ENCODE results near the gene TRIM33. TPM values are rescaled to one million over a fixed set of nuclear protein-coding genes. Genes with fewer than 3 reads are reported as not detected.

Gene TRIM33
- total and polyA plus RNA-seq, 2 of the 8 experiments (the other 6 are each of a cell fraction or from before 2014, with no cell fraction given), result 17.1 to 52.3 TPM

GRCh38 chr1:114390361-114390760, 120.6 kb downstream of the TRIM33 start:
- H3K9ac ChIP-seq (replicated peaks in 1 of 4; ENCODE audit: extremely low read depth in 1 of 4, low read depth in 3 of 4, low read length in 3 of 4), result no peak overlapping the region
- H3K9me3 ChIP-seq (ENCODE audit: insufficient read depth in 2 of 2, low read depth in 1 of 2, low read length in 1 of 2), result no peaks in the 10 kb centered on the region
- DNase-seq (ENCODE audit: low read depth in 1 of 2, low spot score in 2 of 2), result no peak
- no peaks in the 10 kb centered on the region for H3K23me2 ChIP-seq (ENCODE audit: low read depth, low read length)
- no peak overlapping the region for H3K27ac ChIP-seq (ENCODE audit: low read depth, low read length)
- no peak overlapping the region for H2BK120ac ChIP-seq (replicated peaks; ENCODE audit: low read depth, low read length)
- H3K4ac ChIP-seq (replicated peaks; ENCODE audit: insufficient read length, low read depth, low read length), result no peak overlapping the region
- no peak overlapping the region for H2BK20ac ChIP-seq (ENCODE audit: low read length)
- H3K4me2 ChIP-seq (ENCODE audit: insufficient read depth in 1 of 2, low read depth in 2 of 2, low read length in 2 of 2), result no peak overlapping the region
- no peak overlapping the region for H4K8ac ChIP-seq (ENCODE audit: extremely low read depth, insufficient read depth, low read length)
- H3K18ac ChIP-seq (ENCODE audit: extremely low read depth, low read length), result no peak overlapping the region
- no peak overlapping the region for H4K91ac ChIP-seq (replicated peaks; ENCODE audit: insufficient read length, low read length)
- no peak overlapping the region for H2BK12ac ChIP-seq (ENCODE audit: low read depth, low read length)
- FAIRE-seq, result no peak
- no peak overlapping the region for H4K5ac ChIP-seq (ENCODE audit: insufficient read length, low read depth, low read length)
- H4K20me1 ChIP-seq (replicated peaks in 1 of 2; ENCODE audit: control insufficient read depth in 1 of 2, insufficient read depth in 2 of 2, low read length in 2 of 2), result peaks cover 0 to 1% of the 10 kb centered on the region in 2 experiments
- no peaks in the 10 kb centered on the region for H3K79me1 ChIP-seq (ENCODE audit: low read depth, low read length)
- no peaks in the 10 kb centered on the region for H3K79me2 ChIP-seq (ENCODE audit: control insufficient read depth in 1 of 2, insufficient read depth in 2 of 2, low read length in 2 of 2)
- no peak overlapping the region for H2AFZ ChIP-seq (ENCODE audit: low read length)
- H3K56ac ChIP-seq (replicated peaks; ENCODE audit: insufficient read length, low read depth, low read length), result no peak overlapping the region
- no peaks in the 10 kb centered on the region for H3K27me3 ChIP-seq (replicated peaks in 1 of 4; ENCODE audit: control insufficient read depth in 3 of 4, extremely low read depth in 1 of 4, insufficient read depth in 3 of 4, low read length in 3 of 4)
- no peak overlapping the region for H3K14ac ChIP-seq (ENCODE audit: insufficient read length)
- 96% methylated on average over 4 of the region's 4 CpGs; no CpG with 5 or more reads in 1 of the 2 experiments for WGBS, 2 experiments (ENCODE audit: extremely low coverage in 1 of 2, insufficient coverage in 1 of 2, insufficient read length in 1 of 2, insufficient replicate concordance in 2 of 2, low coverage in 1 of 2, low lambda C conversion rate in 2 of 2, missing lambda C conversion rate in 1 of 2)
- H3K4me3 ChIP-seq (ENCODE audit: extremely low read depth in 1 of 4, insufficient read depth in 2 of 4, low read depth in 3 of 4, low read length in 4 of 4), result no peak overlapping the region
- H3K36me3 ChIP-seq (ENCODE audit: control insufficient read depth in 2 of 4, insufficient read depth in 4 of 4, low read length in 3 of 4), result peaks cover 0 to 8% (median 2%) of the 10 kb centered on the region in 4 experiments; a peak in 3 of 8 replicates
- H2AK5ac ChIP-seq (ENCODE audit: low read depth, low read length), result no peak overlapping the region
- ChIA-PET POLR2A (ENCODE audit: partially characterized antibody) (no interaction called here), CTCF (ENCODE audit: partially characterized antibody) (interaction anchor here (2.1 kb wide), 1 partner anchor 10 kb away, joined by 4 read pairs; no protein-coding TSS in a partner anchor)
- no peak overlapping the region for H3K23ac ChIP-seq (ENCODE audit: insufficient read length)
- no peak overlapping the region for H2BK5ac ChIP-seq (ENCODE audit: low read depth, low read length)
- H2BK15ac ChIP-seq (ENCODE audit: low read length), result no peak overlapping the region
- H3K4me1 ChIP-seq (replicated peaks in 1 of 4; ENCODE audit: control insufficient read depth in 3 of 4, insufficient read depth in 4 of 4, low read length in 3 of 4), result peaks cover 0 to 5% (median 0%) of the 10 kb centered on the region in 4 experiments; a peak in 2 of 7 replicates
- TF ChIP-seq GABPA (IDR thresholded peaks at IDR 0.05; ENCODE audit: borderline replicate concordance, insufficient read depth, low read length), result no peak
- no peak for TF ChIP-seq SAP30 (IDR thresholded peaks at IDR 0.05; ENCODE audit: insufficient read depth, insufficient replicate concordance, low read length)
- TF ChIP-seq ASH2L (IDR thresholded peaks at IDR 0.05; ENCODE audit: low read length), result no peak
- TF ChIP-seq TEAD4 (IDR thresholded peaks at IDR 0.05; ENCODE audit: low read depth, low read length), result no peak
- no peak for TF ChIP-seq KDM1A (IDR thresholded peaks at IDR 0.05; ENCODE audit: borderline replicate concordance, low read length)
- TF ChIP-seq GTF2F1 (IDR thresholded peaks at IDR 0.05; ENCODE audit: borderline replicate concordance, low read depth, low read length), result no peak
- TF ChIP-seq EGR1 (IDR thresholded peaks at IDR 0.05; ENCODE audit: borderline replicate concordance, low read depth, low read length), result no peak
- no peak for TF ChIP-seq NRF1 (IDR thresholded peaks at IDR 0.05; ENCODE audit: low read depth, low read length)
- TF ChIP-seq SIRT6 (IDR thresholded peaks at IDR 0.05; ENCODE audit: low read length), result no peak
- TF ChIP-seq RAD21 (IDR thresholded peaks at IDR 0.05 in 1 of 2, conservative IDR thresholded peaks at IDR 0.05 in 1 of 2; ENCODE audit: low read depth in 2 of 2, low read length in 2 of 2), result no peak
- no peak for TF ChIP-seq CTBP2 (IDR thresholded peaks at IDR 0.05; ENCODE audit: borderline replicate concordance, insufficient read depth, insufficient read length, low read length)
- no peak for TF ChIP-seq CHD1 (IDR thresholded peaks at IDR 0.05; ENCODE audit: low read depth, low read length)
- no peak for TF ChIP-seq POU5F1 (IDR thresholded peaks at IDR 0.05; ENCODE audit: low read depth, low read length)
